UCSD-AML1 (cell line): ENCODE data around the gene PLPPR5.

Experiments
- DNase-seq: peaks from one replicate; lab custom pipeline; 2025; ENCODE audit not compliant: unreplicated experiment; lab: John Stamatoyannopoulos, UW

The PLPPR5 gene

GRCh38 chr1:98969798-98970490, 34.7 kb downstream of the PLPPR5 start:
- no peak for DNase-seq

- no peak for DNase-seq
Measured at GRCh38 chr1:98967122-98967521, 37.5 kb downstream of the PLPPR5 start.

- no peak for DNase-seq
Measured at GRCh38 chr1:98965394-98965793, 39.3 kb downstream of the PLPPR5 start.

DNA sequence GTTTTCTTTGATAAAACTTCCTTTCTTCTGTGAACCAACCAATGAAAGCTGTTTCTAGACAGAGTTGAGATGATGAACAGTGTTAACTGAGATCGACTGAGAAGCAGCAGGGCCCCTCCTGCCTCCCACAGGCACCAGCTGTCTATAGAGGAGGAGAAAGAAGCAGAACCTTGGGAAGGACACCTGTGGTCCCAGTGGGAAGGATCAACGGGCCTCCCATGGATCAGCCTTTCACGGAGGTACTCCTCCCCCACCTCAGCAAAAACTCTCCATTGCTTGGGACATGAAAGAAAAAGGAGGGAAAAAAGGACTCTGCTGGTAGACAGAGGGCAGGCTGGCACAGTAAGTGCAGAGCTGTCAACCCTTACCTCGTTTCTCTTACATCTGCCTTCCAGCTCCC, 40.5 kb downstream of the PLPPR5 start:
- no peak for DNase-seq

DNA sequence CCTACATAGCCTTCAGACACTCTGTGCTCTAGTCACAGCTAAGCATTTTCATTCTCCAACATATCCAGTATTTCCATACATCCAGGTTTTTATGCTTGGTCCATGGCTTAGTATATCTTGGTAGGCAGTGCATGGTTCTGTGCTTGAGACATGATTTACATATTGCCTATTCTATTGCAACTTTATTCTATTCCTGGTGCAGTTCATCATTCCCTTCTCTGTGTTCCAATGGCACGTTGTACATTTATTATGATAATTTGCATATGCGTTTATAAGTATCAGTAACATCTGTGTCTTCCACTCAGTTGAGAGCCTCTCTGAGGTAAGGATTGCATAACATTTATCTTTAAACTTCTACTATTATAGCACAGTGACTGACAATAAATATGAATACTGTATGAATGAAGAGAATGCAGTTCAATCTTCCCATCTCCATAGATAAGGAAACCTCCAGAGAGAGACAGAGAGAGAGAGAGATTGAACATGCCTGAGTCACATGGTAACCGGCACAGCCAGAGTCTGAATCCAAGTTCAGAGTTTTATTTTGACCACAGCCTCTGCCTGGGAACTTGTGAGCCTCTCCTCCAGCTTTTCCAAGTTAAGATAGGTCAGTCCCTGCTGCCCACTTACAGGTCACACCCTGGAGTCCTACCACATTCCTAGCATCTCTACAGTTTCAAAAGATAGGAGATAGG, 41.5 kb downstream of the PLPPR5 start:
- DNase-seq, result no peak

DNA sequence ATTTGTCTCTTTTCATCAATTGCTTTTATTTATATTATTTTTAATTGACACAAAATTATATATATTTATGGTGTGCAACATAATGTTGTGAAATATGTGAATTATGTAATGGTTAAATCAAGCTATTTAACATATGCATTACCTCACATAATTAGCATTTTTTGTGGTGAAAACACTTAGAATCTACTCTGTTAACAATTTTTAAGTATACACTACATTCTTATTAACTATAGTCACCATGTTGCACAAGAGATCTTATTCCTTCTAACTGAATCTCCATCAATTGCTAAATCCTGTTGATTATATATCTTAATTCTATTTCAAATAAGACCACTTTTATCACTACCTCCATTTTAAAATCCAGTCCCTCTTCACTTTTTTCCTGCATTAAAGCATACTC, 42.5 kb downstream of the PLPPR5 start:
- no peak for DNase-seq

DNA sequence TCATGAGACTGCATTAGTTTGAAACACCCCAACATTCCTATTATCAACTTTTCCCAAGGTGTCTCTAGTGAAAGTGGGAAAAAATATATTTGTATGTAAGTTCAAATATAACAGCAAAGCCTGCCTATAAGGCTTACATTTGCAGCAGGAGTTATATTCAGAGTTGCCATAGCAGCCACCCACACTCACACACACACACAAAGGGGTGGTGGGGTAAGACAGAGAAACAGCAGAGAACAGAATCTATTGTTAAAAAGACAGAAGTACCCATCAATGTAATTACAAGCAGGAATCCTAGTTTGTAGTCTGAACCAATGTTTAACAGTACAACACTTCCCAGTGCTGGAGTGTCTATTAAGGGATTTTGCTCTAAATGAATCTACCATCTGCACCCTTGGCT, 55.0 kb downstream of the PLPPR5 start:
- DNase-seq, result no peak

- DNase-seq, result no peak
Measured at GRCh38 chr1:98949166-98949565, 55.5 kb downstream of the PLPPR5 start.

DNA sequence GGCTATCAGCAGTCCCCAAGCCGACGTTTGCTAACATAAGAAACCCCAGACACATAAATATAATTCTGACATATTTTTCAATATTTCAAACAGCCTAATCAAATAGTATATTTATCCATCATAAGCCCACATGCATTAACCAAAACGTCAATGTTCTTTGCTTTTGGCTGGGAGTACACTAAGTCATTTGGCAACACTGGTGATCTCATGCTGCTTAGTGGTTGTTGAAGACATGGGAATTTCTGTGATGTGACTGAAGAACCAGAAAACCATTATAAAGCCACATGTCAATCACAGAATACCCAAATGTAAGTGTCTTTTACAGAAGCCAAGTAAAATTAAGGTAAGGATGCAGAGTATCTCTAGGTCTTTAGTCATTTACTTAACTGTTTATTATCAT, 57.6 kb downstream of the PLPPR5 start:
- no peak for DNase-seq

DNA sequence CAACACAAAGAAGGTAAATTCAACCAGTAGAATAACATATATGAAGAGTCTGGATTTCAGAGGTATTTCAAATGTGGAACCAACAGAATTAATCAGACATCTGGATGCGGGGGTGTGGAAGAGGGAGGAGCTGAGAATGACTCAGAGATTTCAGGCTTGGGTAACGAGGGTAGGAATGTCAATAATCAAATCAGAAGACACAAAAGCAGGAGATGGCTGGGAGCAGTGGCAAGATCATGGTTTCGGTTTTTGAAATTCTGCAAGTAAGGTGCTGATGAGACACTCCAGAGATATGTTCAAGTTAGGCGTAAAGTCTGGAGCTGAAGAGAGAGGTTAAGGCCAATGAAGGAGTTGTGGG, 64.0 kb downstream of the PLPPR5 start:
- no peak for DNase-seq

- no peak for DNase-seq
Measured at GRCh38 chr1:98940069-98940721, 64.5 kb downstream of the PLPPR5 start.

GRCh38 chr1:98939471-98939870, 65.2 kb downstream of the PLPPR5 start:
- no peak for DNase-seq

GRCh38 chr1:98937347-98937746, 67.3 kb downstream of the PLPPR5 start:
- no peak for DNase-seq

DNA sequence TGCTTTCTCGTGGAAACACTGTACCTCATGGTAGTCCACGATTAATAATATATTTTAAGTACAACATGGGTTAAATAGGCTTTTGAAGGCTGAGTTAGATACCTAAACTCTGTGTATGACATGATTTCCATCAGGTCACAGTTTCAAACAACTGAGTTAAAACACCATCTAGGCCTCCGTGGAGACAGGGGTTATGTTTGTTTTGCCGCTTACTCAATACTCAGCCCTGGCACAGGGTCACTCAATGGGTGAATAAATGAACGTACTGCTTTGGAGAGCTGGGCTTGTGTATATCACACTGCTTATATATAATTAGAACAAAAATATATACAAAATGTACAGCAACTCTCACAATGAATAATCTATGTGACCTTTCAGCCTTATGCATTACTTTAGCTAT, 72.5 kb downstream of the PLPPR5 start:
- DNase-seq, result no peak

GRCh38 chr1:98931128-98931835, 73.4 kb downstream of the PLPPR5 start:
- no peak for DNase-seq

DNA sequence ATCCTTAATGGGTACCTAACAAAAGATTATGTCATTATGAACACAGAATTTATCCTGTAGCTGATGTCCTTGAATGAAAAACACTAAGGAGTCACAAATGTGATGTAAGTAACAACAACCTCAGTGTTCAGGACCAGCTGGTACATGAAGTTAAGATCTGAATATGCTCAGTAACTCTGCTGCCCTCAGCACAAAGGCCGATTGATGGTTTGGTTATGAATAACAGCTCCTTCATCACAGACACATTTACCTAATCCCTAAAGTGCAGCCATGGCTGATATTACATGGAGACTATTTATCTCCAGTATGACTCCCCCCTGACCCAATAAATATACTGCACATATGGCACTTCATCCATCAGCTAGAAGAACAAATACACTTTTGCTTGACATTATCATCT, 75.2 kb downstream of the PLPPR5 start:
- no peak for DNase-seq

- no peak for DNase-seq
Measured at GRCh38 chr1:98926597-98926996, 78.1 kb downstream of the PLPPR5 start.

DNA sequence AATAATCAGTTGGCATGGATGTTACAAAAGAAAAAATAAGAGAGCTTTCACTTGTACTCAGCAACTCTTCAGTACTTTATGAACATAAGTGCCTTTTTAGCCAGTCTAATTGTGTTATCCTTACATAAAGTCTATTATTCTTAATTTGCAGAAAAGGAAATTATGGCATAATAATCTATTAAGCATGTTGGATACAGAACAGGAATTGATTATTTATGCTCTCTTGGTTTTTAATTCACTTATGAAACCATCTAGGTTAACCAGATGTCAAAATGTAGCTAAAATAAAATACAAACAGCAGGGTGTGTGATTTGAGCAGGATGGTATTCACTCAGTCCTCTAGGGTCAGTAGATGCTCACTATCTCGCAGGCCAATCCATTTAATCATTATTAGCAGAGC, 79.7 kb downstream of the PLPPR5 start:
- no peak for DNase-seq

DNA sequence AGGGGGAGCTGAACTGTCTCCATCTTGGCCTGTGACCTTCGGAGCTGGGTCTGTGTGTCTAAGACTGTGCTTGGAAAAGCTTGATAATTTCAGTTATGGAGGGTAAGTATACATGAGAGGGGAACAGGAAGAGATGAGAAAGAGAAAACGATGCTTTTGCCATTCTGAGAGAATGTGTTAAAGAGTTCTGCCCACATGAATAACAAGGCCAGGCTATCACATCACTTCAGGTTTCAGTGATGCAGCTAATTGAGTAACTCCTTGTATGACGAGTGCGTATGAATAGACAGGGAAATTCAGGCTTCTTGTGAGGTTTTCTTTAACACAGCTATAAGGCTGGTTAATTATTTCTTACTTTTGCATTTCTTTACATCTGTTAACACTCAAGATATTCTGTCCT, 81.0 kb downstream of the PLPPR5 start:
- no peak for DNase-seq

GRCh38 chr1:98921817-98922216, 82.8 kb downstream of the PLPPR5 start:
- no peak for DNase-seq

- no peak for DNase-seq
Measured at GRCh38 chr1:98920441-98921110, 84.1 kb downstream of the PLPPR5 start.
